Measurements from ENCODE around the gene ZNF225.
"Not testable (repeated sequence)": the region's sequence is repeated elsewhere in the genome, so short reads cannot be mapped to it uniquely, and the experiment has no call there.

Gene ZNF225

DNA sequence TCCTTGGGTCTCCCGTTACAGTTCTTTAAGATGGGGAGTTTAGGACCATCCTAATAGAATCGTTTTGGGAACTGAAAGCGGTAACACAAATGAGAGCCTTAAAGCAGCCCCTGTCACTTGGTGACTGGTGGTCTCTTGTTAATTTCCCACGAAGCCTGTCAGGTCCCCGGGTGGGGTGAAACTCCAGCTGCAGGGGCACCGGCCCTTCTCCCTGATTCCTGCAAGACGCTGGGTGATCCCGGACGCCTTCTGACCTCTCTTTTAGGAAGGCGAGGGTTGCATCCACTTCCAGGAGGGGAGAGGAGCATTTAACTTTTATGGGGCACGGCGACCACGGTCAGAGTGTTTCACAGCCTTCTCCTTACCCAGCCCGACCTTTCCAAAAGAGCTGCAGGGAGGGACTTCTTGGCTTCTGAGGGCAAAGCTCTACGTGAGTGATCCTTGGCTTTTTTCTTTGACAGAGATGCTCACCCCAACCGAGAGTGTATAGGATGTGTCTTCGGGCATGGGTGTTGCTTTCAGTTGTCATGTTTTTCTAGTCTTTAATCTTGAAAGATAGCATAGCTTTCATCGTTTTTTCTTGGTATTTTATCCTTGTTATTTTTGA, 688 bp downstream of the ZNF225 start:
- Histone ChIP-seq H3K14ac (ENCODE audit: low read length) (peak overlapping the region; percentile 83), H3K9me3 (ENCODE audit: insufficient read depth, low read depth, low read length) (no peaks in the 10 kb centered on the region), H3K79me1 (ENCODE audit: low read length) (peaks cover 3% of the 10 kb centered on the region), H3K27ac (ENCODE audit: low read depth, low read length) (no peak overlapping the region), H3K79me2 (ENCODE audit: control insufficient read depth, insufficient read depth, low read length, poor library complexity) (peaks cover 2% of the 10 kb centered on the region), H3K23ac (ENCODE audit: low read length) (no peak overlapping the region), H4K12ac (ENCODE audit: low read depth, low read length) (peak overlapping the region; percentile 95), H3K4me2 (ENCODE audit: low read length) (peak overlapping the region; percentile 96), H3K4me3 (ENCODE audit: low read depth, low read length) (peak overlapping the region; percentile 86), H2BK5ac (ENCODE audit: low read depth, low read length, poor library complexity) (no peak overlapping the region), H2AFZ (ENCODE audit: insufficient read depth, low read length, poor library complexity) (peak overlapping the region; percentile 88), H4K8ac (ENCODE audit: low read depth, low read length) (peak overlapping the region; percentile 96), H3K27me3 (ENCODE audit: insufficient read depth, low read length) (no peaks in the 10 kb centered on the region), H3K9ac (ENCODE audit: low read length) (peak overlapping the region; percentile 88), H4K91ac (ENCODE audit: low read depth, low read length) (no peak overlapping the region), H2BK12ac (ENCODE audit: low read length) (no peak overlapping the region), H3K4ac (ENCODE audit: low read depth, low read length) (no peak overlapping the region), H3K36me3 (ENCODE audit: control insufficient read depth in 1 of 2, insufficient read depth in 2 of 2, low read length in 2 of 2) (peaks cover 4 to 11% of the 10 kb centered on the region in 2 experiments), H3K18ac (ENCODE audit: low read length) (peak overlapping the region; percentile 67), H3K4me1 (ENCODE audit: control insufficient read depth in 1 of 2, insufficient read depth in 2 of 2, low read length in 2 of 2) (peaks cover 0 to 2% of the 10 kb centered on the region in 2 experiments), H2BK120ac (ENCODE audit: insufficient read depth, low read length, poor library complexity) (no peak overlapping the region), H2AK5ac (ENCODE audit: low read length) (no peak overlapping the region)
- DNase-seq, result no peak
- no CpG with 5 or more reads among the region's 18 CpGs for WGBS (ENCODE audit: extremely low coverage, insufficient coverage, insufficient read length)

- H2AK5ac ChIP-seq (ENCODE audit: low read length); H2BK12ac ChIP-seq (ENCODE audit: low read length); H4K91ac ChIP-seq (ENCODE audit: low read depth, low read length); H3K14ac ChIP-seq (ENCODE audit: low read length); H4K8ac ChIP-seq (ENCODE audit: low read depth, low read length); H2AFZ ChIP-seq (ENCODE audit: insufficient read depth, low read length, poor library complexity); H3K4me1 ChIP-seq (ENCODE audit: control insufficient read depth in 1 of 2, insufficient read depth in 2 of 2, low read length in 2 of 2); H3K79me1 ChIP-seq (ENCODE audit: low read length); H4K12ac ChIP-seq (ENCODE audit: low read depth, low read length); H3K79me2 ChIP-seq (ENCODE audit: control insufficient read depth, insufficient read depth, low read length, poor library complexity); H3K9ac ChIP-seq (ENCODE audit: low read length); H2BK120ac ChIP-seq (ENCODE audit: insufficient read depth, low read length, poor library complexity); H3K23ac ChIP-seq (ENCODE audit: low read length); H3K27ac ChIP-seq (ENCODE audit: low read depth, low read length); H3K18ac ChIP-seq (ENCODE audit: low read length); H3K4me2 ChIP-seq (ENCODE audit: low read length); DNase-seq; H3K4me3 ChIP-seq (ENCODE audit: low read depth, low read length); H2BK5ac ChIP-seq (ENCODE audit: low read depth, low read length, poor library complexity); H3K9me3 ChIP-seq (ENCODE audit: insufficient read depth, low read depth, low read length); H3K4ac ChIP-seq (ENCODE audit: low read depth, low read length); H3K27me3 ChIP-seq (ENCODE audit: insufficient read depth, low read length): not testable (repeated sequence)
- H3K36me3 ChIP-seq (ENCODE audit: control insufficient read depth in 1 of 2, insufficient read depth in 2 of 2, low read length in 2 of 2), result peaks cover 8 to 18% of the 10 kb centered on the region in 2 experiments
- WGBS (ENCODE audit: extremely low coverage, insufficient coverage, insufficient read length), result no CpG with 5 or more reads among the region's 4 CpGs
Measured at GRCh38 chr19:44121162-44121561, 8.0 kb downstream of the ZNF225 start.

DNA sequence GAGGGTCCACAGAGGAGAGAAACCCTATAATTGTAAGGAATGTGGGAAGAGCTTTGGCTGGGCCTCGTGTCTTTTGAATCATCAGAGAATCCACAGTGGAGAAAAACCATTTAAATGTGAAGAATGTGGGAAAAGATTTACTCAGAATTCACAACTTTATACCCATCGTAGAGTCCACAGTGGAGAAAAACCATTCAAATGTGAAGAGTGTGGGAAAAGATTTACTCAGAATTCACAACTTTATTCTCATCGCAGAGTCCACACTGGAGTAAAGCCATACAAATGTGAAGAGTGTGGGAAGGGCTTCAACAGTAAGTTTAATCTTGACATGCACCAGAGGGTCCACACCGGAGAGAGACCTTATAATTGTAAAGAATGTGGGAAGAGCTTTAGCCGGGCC, 18.8 kb downstream of the ZNF225 start:
- Histone ChIP-seq H3K9ac (ENCODE audit: low read length) (no peak overlapping the region), H4K91ac (ENCODE audit: low read depth, low read length) (no peak overlapping the region), H3K27ac (ENCODE audit: low read depth, low read length) (no peak overlapping the region), H3K4me1 (ENCODE audit: control insufficient read depth in 1 of 2, insufficient read depth in 2 of 2, low read length in 2 of 2) (no peaks in the 10 kb centered on the region), H3K79me2 (ENCODE audit: control insufficient read depth, insufficient read depth, low read length, poor library complexity) (no peaks in the 10 kb centered on the region), H2AFZ (ENCODE audit: insufficient read depth, low read length, poor library complexity) (no peak overlapping the region), H3K23ac (ENCODE audit: low read length) (no peak overlapping the region), H3K36me3 (ENCODE audit: control insufficient read depth in 1 of 2, insufficient read depth in 2 of 2, low read length in 2 of 2) (peaks cover 9 to 14% of the 10 kb centered on the region in 2 experiments), H3K14ac (ENCODE audit: low read length) (no peak overlapping the region), H2BK5ac (ENCODE audit: low read depth, low read length, poor library complexity) (no peak overlapping the region), H2BK12ac (ENCODE audit: low read length) (no peak overlapping the region), H3K4ac (ENCODE audit: low read depth, low read length) (no peak overlapping the region), H3K4me2 (ENCODE audit: low read length) (no peak overlapping the region), H2AK5ac (ENCODE audit: low read length) (no peak overlapping the region), H3K4me3 (ENCODE audit: low read depth, low read length) (no peak overlapping the region), H4K12ac (ENCODE audit: low read depth, low read length) (no peak overlapping the region), H3K18ac (ENCODE audit: low read length) (no peak overlapping the region), H3K9me3 (ENCODE audit: insufficient read depth, low read depth, low read length) (no peaks in the 10 kb centered on the region), H3K79me1 (ENCODE audit: low read length) (no peaks in the 10 kb centered on the region), H4K8ac (ENCODE audit: low read depth, low read length) (no peak overlapping the region), H3K27me3 (ENCODE audit: insufficient read depth, low read length) (no peaks in the 10 kb centered on the region), H2BK120ac (ENCODE audit: insufficient read depth, low read length, poor library complexity) (no peak overlapping the region)
- WGBS (ENCODE audit: extremely low coverage, insufficient coverage, insufficient read length), result no CpG with 5 or more reads among the region's 5 CpGs
- no peak for DNase-seq

DNA sequence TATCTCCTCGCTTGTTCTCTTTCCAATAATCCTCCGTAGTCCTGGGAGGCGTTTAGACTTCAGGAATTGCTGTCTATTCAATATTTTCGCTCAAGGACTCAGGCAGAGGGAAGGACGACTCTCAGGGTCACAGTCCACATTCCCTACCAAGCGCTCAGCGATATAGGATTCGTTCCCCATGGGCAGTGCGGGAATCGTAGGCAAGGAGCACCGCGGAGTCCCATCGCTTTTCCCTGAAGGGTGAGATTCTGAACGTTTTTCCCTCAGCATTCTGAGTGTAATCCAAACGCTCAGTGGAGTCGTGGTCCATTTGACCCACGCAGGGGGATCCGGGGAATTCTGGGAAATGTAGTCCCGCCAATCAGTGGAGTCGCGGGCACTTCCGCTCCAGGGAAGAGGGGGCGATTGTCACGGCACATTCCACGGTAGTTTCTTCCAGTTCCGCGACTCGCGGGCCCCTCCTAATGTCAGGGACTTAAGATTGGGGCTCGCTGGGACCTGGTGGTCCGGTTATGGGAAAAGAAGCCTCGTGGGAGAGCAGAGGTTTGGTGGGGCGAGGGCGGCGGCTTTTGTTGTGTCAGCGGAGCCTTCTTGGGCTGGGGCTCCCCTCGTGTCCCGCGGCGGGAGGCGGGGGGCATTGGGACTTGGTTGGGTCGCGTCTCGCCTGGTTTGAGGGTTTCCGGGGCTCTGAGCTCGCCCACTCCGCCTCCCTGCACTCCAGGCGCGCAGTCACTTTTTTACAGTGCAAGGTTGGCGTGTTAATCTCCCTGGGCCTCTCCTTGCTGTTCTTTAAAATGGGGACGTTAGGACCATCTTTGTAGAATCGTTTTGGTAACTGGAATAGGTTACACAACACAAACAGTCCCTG, 28.2 kb downstream of the ZNF225 start, which contains the start of gene ZNF234:
ZNF234 (plus strand) TSS at position 364 of the 868 bp plus-strand sequence. CDS start 3,079 bp downstream, outside the sequence.
- Histone ChIP-seq H2AK5ac (ENCODE audit: low read length) (no peak within 1 kb of the TSS), H3K4ac (ENCODE audit: low read depth, low read length) (peak within 1 kb of the TSS; percentile 9), H2BK5ac (ENCODE audit: low read depth, low read length, poor library complexity) (peak within 1 kb of the TSS; percentile 34), H3K4me1 (ENCODE audit: control insufficient read depth in 1 of 2, insufficient read depth in 2 of 2, low read length in 2 of 2) (peaks cover 0 to 3% of the 10 kb centered on the region in 2 experiments), H3K79me1 (ENCODE audit: low read length) (peaks cover 6% of the 10 kb centered on the region), H3K27me3 (ENCODE audit: insufficient read depth, low read length) (no peaks in the 10 kb centered on the region), H3K4me3 (ENCODE audit: low read depth, low read length) (peak within 1 kb of the TSS; percentile 90), H2BK12ac (ENCODE audit: low read length) (no peak within 1 kb of the TSS), H4K8ac (ENCODE audit: low read depth, low read length) (peak within 1 kb of the TSS; percentile 79), H3K4me2 (ENCODE audit: low read length) (peak within 1 kb of the TSS; percentile 82), H3K79me2 (ENCODE audit: control insufficient read depth, insufficient read depth, low read length, poor library complexity) (peaks cover 2% of the 10 kb centered on the region), H3K14ac (ENCODE audit: low read length) (peak within 1 kb of the TSS; percentile 65), H4K12ac (ENCODE audit: low read depth, low read length) (peak within 1 kb of the TSS; percentile 38), H3K36me3 (ENCODE audit: control insufficient read depth in 1 of 2, insufficient read depth in 2 of 2, low read length in 2 of 2) (peaks cover 5 to 7% of the 10 kb centered on the region in 2 experiments), H3K9me3 (ENCODE audit: insufficient read depth, low read depth, low read length) (no peaks in the 10 kb centered on the region), H2BK120ac (ENCODE audit: insufficient read depth, low read length, poor library complexity) (peak within 1 kb of the TSS; percentile 27), H3K18ac (ENCODE audit: low read length) (peak within 1 kb of the TSS; percentile 58), H4K91ac (ENCODE audit: low read depth, low read length) (peak within 1 kb of the TSS; percentile 60), H3K27ac (ENCODE audit: low read depth, low read length) (peak within 1 kb of the TSS; percentile 14), H3K9ac (ENCODE audit: low read length) (peak within 1 kb of the TSS; percentile 81), H3K23ac (ENCODE audit: low read length) (no peak within 1 kb of the TSS), H2AFZ (ENCODE audit: insufficient read depth, low read length, poor library complexity) (peak within 1 kb of the TSS; percentile 65)
- no CpG with 5 or more reads among the region's 52 CpGs for WGBS (ENCODE audit: extremely low coverage, insufficient coverage, insufficient read length)
- peak; percentile 65 to 76 for DNase-seq

Data from trophoblast cell (in vitro differentiated cells and primary cell).